Skin of body (tissue), 2 donors: ENCODE results near the gene WIZ. TPM values are rescaled to one million over a fixed set of nuclear protein-coding genes. Genes with fewer than 3 reads are reported as not detected.
"Not testable (repeated sequence)": the region's sequence is repeated elsewhere in the genome, so short reads cannot be mapped to it uniquely, and the experiment has no call there.

Experiments
- DNase-seq: peaks from one replicate; lab custom pipeline; 2025; lab: John Stamatoyannopoulos, UW
- total RNA-seq: library from RNA; depleted of rRNA; stranded (reverse); fragments of >200 nt; gene quantifications from one replicate; pipeline ENCODE4 v1.2.3, GENCODE V29; 2014

The WIZ gene
- total RNA-seq, 1 donor from 2014 or later, result 11.5 TPM

DNA sequence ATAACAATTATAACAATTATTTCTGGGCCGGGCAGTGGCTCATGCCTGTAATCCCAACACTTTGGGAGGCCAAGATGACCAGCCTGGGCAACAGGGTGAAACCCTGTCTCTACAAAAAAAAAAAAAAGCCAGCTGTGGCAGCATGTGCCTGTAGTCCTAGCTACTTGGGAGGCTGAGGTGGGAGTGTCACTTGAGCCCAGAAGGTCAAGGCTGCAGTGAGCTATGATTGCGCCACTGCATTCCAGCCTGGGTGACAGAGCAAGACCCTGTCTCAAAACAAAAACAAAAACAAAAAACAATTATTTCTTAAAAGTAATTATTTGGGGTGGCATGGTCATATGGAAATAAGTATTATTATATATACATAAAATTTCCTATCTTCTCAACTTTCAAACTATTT lies 38.4 kb downstream of the WIZ start:
- DNase-seq, result not testable (repeated sequence)

GRCh38 chr19:15404780-15405211 lies 45.0 kb downstream of the WIZ start:
- no peak for DNase-seq

GRCh38 chr19:15404097-15404779 lies 45.5 kb downstream of the WIZ start:
- DNase-seq, result no peak

DNA sequence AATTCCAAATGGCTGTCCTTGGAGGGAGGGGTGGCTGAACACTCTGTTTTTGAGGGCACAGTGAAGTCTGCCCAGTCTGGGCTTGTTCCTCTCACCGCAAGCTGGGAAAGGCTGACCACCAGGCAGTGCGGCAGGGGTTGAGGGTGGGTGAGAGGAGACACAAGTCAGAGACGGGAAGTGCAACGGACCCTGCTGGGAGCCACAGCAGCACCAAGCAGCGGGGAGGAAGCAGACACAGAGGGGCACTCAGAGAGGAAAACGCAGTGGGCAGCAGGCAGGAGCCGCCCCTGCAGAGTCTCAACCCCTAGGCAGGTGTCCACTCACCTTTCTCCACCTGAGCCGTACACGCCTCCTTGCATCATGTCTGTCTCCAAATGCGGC lies 46.6 kb downstream of the WIZ start:
- DNase-seq, result no peak

- no peak for DNase-seq
These were observed 47.2 kb downstream of the WIZ start for GRCh38 chr19:15402411-15403150.

DNA sequence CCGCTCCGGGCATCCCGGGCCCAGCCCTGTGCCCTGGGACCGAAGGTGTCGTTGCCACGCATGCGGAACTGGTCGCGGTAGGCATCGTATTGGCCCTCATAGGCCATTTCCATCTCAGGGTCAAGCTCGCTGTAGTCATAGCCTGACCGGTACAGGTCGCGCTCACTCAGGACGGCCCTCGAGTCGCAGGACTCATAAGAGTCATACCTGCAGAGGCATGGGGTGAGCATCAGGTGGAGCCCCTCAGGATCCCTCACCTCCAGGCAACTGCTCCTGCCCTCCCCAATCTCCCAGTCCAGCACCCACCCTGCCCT lies 48.4 kb downstream of the WIZ start:
- DNase-seq, result no peak

DNA sequence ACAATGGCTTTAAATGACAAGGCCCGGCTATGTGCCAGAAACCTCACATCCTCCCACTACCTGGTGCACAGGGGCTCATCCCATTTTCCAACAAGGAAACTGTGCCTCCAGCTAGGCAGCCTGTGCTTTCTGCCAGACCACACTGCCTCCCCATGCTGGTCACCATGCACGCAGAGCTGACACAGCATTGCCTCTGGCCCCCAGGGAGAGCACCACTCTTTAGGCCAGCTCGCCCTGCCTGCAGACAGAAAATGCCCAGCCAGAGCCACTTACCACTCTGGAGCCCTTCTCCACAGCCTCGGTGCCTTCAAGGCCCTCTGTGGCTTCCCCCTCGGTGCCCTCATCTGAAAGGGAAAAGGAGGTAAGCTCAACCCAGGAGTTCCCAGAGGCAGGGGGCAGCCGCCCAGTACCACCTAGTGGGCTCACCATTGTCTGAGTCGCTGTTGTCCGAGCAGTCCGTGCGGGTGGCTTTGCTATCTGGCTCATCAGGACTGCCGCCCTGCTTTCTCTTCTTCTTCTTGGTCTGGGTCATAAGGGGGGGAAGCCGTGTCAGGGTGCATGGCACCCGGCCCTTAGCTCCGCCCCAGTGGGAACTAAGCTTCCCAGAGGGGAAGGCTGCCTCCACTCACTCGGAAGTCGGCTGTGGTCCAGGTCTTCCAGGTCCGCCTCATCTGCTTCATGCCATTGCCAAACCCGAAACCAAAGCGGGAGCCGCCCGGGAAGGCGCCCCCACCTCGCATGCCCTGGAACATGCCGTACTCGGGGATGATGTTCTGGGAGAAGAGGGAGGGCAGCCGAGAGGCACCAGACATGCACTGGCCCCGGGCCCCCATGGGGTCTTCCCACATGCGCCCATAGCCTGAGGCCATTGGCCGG lies 49.0 kb downstream of the WIZ start:
- no peak for DNase-seq

DNA sequence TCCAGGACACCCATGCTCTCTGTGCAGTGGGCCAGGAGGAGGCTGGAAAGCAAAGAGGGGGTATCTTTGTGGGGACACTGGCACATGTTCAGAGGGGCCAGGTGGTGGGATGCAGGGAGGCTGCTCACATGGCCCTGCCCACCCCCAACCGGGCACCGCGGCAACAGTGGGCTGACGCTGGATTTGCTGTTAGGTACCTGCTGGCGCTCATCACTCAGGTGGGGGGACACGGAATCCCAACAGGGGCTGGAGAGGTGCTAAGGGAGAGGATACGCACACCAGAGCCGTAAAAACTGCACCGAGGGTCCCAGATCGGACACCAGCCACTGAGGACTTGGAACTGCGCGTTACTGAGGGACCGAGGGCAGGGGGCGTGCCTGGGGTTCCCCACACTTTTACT lies 50.1 kb downstream of the WIZ start:
- no peak for DNase-seq

GRCh38 chr19:15399234-15399515 lies 50.6 kb downstream of the WIZ start:
- DNase-seq, result no peak

DNA sequence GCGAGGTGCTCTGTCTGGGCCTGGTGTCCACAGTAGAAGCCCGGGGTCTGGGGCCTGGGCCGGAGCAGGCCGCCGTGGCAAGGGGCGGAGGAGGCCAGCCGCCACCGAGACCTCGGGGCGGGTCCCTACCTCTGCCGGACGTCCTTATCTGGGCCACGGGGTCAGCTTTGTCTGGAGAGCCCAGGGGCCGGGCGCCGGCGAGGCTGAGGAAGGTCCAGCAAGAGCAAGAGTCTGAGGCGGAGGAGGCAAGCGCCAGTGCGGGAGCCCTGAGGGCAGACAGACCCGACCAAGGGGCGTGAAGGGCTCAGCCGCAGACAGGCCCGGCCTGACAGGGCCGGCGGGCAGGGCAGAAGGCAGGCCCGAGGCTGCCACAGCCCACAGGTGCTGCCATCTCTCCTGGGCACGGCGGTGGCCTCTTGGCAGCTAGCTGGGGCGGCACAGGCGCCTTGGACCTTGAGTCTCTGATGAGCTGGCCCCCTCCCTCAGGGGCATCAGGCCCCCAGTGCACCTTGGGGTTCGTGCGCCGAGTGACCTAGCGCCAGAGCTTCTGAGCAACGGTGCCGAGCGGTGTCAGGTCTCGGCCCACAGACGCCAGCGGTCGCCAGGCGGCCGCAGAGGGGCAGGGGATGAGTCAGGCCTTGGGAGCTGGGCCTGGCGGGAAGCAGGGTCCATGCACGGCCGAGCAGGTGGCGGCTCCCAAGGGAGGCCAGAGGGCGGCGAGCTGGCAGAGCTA lies 51.1 kb downstream of the WIZ start:
- no peak for DNase-seq

DNA sequence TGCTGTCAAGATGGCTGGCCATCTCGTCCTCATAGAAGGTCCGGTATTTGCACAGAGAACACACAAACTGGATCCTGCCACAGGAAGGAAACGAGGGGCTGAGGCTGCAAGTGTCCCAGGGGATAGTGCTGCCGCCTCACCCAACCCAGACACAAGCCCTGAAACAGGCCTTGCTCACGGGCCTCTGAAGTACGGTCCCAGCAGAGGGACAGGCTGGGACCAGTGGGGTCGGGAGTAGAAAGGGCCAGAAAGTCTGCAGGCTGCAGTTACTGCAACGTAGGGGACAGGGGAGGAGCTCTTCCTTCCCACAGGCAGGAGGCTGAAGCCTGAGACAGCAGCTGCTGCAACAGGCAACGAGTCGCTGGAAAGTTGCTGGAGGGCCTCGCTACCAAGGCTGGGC lies 52.0 kb downstream of the WIZ start:
- no peak for DNase-seq

DNA sequence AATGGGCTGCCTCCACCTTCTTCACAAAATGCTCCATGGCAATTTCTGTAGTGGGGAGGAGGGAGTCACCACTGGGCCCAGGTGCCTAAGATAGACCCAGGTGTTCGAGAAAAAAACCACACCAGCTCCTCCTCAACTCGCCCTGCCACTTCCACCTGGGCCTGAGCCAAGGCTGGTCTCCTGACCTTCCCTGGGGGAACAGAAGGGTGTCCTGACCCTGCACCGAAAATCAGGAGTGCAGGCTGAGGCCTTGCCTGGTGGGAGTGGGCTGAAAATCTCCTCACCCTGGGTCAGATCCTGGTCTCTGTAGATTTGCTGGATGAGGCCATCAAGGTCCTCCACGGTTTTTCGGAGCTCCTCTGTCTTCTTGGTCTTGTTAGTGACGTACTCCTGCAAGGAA lies 52.5 kb downstream of the WIZ start:
- no peak for DNase-seq

DNA sequence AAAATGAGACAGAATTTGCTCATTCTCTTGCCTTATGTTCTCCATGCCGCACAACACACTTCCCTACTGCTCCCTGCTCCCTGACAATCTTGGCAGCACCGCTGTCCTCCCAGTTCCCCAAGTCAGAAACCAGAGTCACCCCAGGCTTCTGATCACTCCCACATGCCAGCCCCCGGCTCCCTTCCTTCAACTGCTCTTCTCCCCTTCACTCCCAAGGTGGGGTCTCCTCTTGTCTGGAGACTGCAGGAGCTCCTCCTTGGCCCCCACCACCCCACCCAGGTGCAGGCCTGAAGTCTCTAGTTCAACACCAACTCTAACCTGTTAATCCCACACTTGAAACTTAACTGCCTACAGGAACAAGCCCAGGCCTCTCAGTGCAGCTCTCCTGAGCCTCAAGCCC lies 53.3 kb downstream of the WIZ start:
- DNase-seq, result no peak

DNA sequence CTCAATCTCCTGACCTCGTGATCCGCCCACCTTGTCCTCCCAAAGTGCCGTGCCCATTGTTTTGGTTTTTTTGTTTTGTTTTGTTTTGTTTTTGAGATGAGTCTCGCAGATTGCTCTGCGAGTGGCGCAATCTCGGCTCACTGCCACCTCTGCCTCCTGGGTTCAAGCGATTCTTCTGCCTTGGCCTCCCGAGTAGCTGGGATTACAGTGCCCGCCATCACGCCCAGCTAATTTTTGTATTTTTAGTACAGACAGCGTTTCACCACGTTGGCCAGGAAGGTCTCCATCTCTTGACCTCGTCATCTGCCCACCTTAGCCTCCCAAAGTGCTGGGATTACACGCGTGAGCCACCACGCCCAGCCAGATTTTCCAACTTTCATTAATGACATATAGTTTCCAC lies 54.5 kb downstream of the WIZ start:
- DNase-seq, result not testable (repeated sequence)

DNA sequence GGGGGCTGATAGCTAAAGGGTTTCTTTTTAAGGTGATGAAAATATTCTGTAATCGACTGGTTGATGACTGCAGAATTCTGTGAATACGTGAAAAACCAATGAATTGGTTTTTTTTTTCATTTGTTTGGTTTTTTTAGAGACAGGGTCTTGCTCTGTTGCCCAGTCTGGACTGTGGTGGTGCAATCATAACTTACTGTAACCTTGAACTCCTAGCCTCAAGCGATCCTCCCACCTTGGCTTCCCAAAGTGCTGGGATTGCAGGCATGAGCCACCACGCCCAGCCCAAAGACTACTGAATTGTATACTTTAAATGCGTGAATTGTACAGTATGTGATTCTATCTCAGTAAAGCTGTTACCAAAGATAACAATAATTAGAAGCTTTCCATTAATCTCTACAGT lies 55.3 kb downstream of the WIZ start:
- DNase-seq, result no peak

GRCh38 chr19:15393963-15394362 lies 55.8 kb downstream of the WIZ start:
- DNase-seq, result no peak

- DNase-seq, result no peak
These were observed 58.9 kb downstream of the WIZ start for GRCh38 chr19:15390814-15391213.

- DNase-seq, result no peak
These were observed 67.9 kb downstream of the WIZ start for GRCh38 chr19:15381864-15382263.

DNA sequence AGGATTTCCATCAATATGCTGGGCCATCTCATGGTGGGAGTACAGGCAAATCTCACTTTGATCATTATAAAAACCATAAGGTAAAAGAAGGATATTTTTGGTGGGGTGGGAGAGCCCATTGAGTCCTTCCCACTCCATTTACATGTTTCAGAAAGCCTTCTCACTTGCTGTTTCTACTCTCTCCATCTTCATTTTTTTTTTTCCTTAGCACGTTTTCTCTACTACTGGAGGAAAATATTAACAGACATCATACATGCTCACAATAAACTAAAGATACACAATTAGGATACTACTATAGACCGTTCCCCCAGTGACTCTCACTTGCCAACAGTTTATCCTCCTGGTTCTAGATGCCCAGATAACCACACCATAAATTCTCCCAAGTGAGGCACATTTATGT lies 68.3 kb downstream of the WIZ start:
- DNase-seq, result no peak

DNA sequence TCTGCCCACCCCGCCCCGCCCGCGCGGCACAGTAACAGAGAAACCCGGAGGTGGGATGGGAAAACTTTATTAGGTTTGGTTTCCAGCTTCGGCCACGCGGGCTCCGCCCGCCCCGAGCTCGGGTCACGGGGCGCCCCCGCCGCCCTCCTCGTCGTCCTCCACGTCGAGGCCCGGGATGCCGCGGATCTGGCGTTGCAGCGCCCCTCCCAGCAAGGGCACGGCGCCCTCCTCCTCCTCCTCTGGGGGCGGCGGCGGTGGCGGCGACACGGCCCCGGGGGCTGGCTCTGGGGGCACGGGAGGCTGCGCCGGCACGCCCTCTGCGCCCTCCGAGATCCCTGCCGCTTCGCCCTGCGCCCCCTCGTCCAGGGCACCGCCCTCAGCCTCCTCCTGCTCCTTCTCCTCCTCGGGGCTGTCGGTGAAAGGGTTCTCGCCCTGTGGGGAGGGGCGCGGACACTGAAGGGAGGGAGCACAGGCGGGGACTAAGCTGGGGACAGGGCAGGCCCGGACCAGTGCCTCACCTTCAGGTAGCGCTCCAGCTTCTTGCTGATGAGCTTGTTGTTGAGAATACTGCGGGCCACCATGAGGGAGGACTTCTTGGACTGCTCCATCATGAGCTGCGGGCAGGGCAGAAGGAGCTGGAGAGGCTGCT lies 69.6 kb downstream of the WIZ start:
- peak; percentile 14 for DNase-seq
